GM12801 (cell line): ENCODE measurements around the gene DCXR.

Source experiments
- CTCF ChIP-seq: IDR thresholded peaks from one replicate; pipeline ENCODE4 v1.5.1; 2011; ENCODE audit warnings: control low read depth; ENCODE audit not compliant: insufficient read length; ENCODE audit errors: extremely low read depth

DCXR gene

GRCh38 chr17:82077617-82078358 lies 40.3 kb upstream of the DCXR start:
- no peak for TF ChIP-seq CTCF

- TF ChIP-seq CTCF, result no peak
Measured at GRCh38 chr17:82076785-82077591, 39.5 kb upstream of the DCXR start.

- no peak for TF ChIP-seq CTCF
Measured at GRCh38 chr17:82076018-82076784, 38.7 kb upstream of the DCXR start.

- TF ChIP-seq CTCF, result no peak
Measured at GRCh38 chr17:82073446-82073845, 35.9 kb upstream of the DCXR start.

- TF ChIP-seq CTCF, result no peak
Measured at GRCh38 chr17:82072827-82073226, 35.3 kb upstream of the DCXR start.

GRCh38 chr17:82070611-82071010 lies 33.1 kb upstream of the DCXR start:
- no peak for TF ChIP-seq CTCF

GRCh38 chr17:82065638-82066303 lies 28.3 kb upstream of the DCXR start, which contains the start of gene DUS1L:
Gene DUS1L (minus strand): TSS chr17:82065804. CDS start chr17:82065059, 745 bp downstream.
- no peak for TF ChIP-seq CTCF
